DND-41 (cell line): ENCODE measurements around the gene SMG6.

ENCODE experiments used
- ATAC-seq: fragments of 200-7000 bp; cut with Tn5 transposase; 3 replicates; pipeline ENCODE4 v1.9.1; 2021; ENCODE audit warnings: low read depth; ENCODE audit not compliant: insufficient read depth
- DNase-seq: peaks from one replicate; pipeline ENCODE4 v3.0.0-alpha.2; 2020
- H2AFZ ChIP-seq: 2 replicates; pipeline ENCODE4 v1.6.0; 2012; ENCODE audit warnings: low read depth, low read length
- H3K27ac ChIP-seq: 2 replicates; pipeline ENCODE4 v1.5.1; 2012; ENCODE audit warnings: low read length, inconsistent platforms
- H3K27me3 ChIP-seq: fragments of 200-600 bp; sonication (generic); 2 replicates; pipeline ENCODE4 v1.6.0; 2012; ENCODE audit warnings: low read length, mild to moderate bottlenecking, inconsistent platforms; ENCODE audit not compliant: insufficient read depth, poor library complexity
- H3K36me3 ChIP-seq: 2 replicates; pipeline ENCODE4 v1.5.1; 2012; ENCODE audit warnings: low read length, inconsistent platforms; ENCODE audit not compliant: insufficient read depth
- H3K4me1 ChIP-seq: 2 replicates; pipeline ENCODE4 v1.5.1; 2012; ENCODE audit warnings: mild to moderate bottlenecking, low read length; ENCODE audit not compliant: insufficient read depth
- H3K4me2 ChIP-seq: 2 replicates; pipeline ENCODE4 v1.6.0; 2012; ENCODE audit warnings: mild to moderate bottlenecking, moderate library complexity, low read length, inconsistent platforms; ENCODE audit not compliant: insufficient read depth
- H3K4me3 ChIP-seq, 2 experiments: fragments of 200-600 bp in 1 of 2; shearing (Covaris generic) in 1 of 2; 2 replicates each; pipeline ENCODE4 v1.5.1; 2012 to 2016; ENCODE audit warnings: inconsistent platforms in 2 of 2, low read length in 2 of 2, mild to moderate bottlenecking in 2 of 2, low read depth in 1 of 2, moderate library complexity in 1 of 2
- H3K79me2 ChIP-seq: 2 replicates; pipeline ENCODE4 v1.6.0; 2012; ENCODE audit warnings: low read length, inconsistent platforms; ENCODE audit not compliant: insufficient read depth
- H3K9ac ChIP-seq: 2 replicates; pipeline ENCODE4 v1.6.0; 2012; ENCODE audit warnings: low read depth, mild to moderate bottlenecking, inconsistent platforms, low read length, moderate library complexity
- H3K9me3 ChIP-seq: 2 replicates; pipeline ENCODE4 v1.5.1; 2012; ENCODE audit warnings: low read length, moderate library complexity, mild to moderate bottlenecking, inconsistent platforms; ENCODE audit not compliant: insufficient read depth, severe bottlenecking
- H4K20me1 ChIP-seq: 2 replicates; pipeline ENCODE4 v1.6.0; 2012; ENCODE audit warnings: low read length; ENCODE audit not compliant: insufficient read depth
- EZH2 ChIP-seq: IDR thresholded peaks from 3 replicates; pipeline ENCODE4 v1.6.1; 2012; ENCODE audit warnings: borderline replicate concordance, low read depth, mild to moderate bottlenecking, moderate library complexity, low read length, inconsistent platforms; ENCODE audit not compliant: severe bottlenecking
- TF ChIP-seq, protein P1 (sequence below): IDR thresholded peaks from 2 replicates; pipeline ENCODE4 v1.5.1; 2012; ENCODE audit warnings: borderline replicate concordance, low read length, moderate library complexity, mild to moderate bottlenecking; ENCODE audit not compliant: poor library complexity, severe bottlenecking; ENCODE audit errors: extremely low read depth

SMG6 gene

DNA sequence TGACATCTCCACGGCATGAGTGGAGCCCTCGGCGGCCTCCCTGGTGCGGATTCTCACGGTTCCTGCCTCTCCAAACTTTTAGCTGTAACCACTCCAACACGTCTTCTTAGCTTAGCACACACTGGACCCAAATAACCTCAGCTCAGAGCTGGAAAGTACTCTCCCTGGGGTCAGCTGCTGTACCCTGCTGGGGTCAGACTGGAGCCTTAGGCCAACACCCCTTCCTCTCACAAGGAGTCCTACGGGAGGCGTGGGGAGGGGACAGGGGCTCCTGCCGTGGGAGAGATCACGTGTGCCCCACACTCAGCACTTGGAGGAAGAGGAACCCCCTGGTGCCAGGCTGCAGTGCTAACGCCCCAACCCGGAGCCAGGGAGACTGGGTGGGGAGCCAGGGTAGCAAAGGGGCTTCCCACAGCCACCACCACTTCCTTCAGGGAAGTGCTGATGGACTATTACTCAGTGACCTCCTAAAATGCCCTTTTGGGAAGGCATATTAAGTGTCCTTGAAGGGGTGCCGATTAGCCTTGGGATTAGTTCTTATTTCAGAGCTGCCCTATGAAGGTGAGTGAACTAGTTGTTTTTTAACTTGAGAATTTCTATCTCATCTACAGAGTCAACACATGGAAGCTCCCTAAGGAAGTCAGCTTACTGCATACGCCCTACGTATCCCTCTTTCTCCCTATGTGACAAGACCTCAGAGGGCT is 124.6 kb downstream of the SMG6 start:
- Histone ChIP-seq H3K27ac (no peak overlapping the region), H3K9ac (no peak overlapping the region), H2AFZ (no peak overlapping the region), H3K36me3 (peaks cover 70% of the 10 kb centered on the region), H3K9me3 (no peaks in the 10 kb centered on the region), H3K79me2 (no peaks in the 10 kb centered on the region), H3K4me3 (no peak overlapping the region), H3K4me2 (no peak overlapping the region), H3K27me3 (no peaks in the 10 kb centered on the region), H3K4me1 (no peaks in the 10 kb centered on the region), H4K20me1 (peaks cover 2% of the 10 kb centered on the region; the same call in 1 of the 2 replicates)
- TF ChIP-seq, protein P1, sequence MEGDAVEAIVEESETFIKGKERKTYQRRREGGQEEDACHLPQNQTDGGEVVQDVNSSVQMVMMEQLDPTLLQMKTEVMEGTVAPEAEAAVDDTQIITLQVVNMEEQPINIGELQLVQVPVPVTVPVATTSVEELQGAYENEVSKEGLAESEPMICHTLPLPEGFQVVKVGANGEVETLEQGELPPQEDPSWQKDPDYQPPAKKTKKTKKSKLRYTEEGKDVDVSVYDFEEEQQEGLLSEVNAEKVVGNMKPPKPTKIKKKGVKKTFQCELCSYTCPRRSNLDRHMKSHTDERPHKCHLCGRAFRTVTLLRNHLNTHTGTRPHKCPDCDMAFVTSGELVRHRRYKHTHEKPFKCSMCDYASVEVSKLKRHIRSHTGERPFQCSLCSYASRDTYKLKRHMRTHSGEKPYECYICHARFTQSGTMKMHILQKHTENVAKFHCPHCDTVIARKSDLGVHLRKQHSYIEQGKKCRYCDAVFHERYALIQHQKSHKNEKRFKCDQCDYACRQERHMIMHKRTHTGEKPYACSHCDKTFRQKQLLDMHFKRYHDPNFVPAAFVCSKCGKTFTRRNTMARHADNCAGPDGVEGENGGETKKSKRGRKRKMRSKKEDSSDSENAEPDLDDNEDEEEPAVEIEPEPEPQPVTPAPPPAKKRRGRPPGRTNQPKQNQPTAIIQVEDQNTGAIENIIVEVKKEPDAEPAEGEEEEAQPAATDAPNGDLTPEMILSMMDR, result no peak
- no peak for TF ChIP-seq EZH2
- no peak for ATAC-seq
- no peak for DNase-seq

DNA sequence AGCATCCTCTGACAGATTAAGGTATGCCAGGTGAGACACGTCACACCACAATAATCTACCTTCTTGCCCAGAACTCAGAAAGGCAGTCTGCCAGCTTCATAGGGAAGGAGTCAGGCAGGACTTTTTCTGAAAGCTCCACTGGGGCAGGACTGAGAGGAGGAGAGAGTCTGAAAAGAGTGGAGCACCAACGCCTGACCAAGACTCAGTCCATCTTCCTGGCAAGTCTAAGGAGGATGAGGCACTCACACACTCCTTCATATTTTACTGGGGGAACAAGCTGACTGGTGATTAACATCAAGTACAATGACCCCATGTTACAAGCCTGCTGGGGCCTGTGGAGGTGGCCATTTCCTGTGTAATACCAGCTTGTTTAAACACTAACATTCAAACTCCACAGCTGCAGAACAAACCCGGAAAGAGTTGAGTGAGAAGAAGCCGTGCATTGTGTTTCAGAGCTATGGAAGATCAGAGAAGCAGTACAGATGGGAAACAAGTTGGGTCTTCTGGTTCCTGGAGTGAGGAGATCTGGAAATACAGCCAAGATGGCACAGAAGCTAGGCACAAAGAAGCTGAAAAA is 126.3 kb downstream of the SMG6 start:
- Histone ChIP-seq H3K36me3 (peaks cover 69% of the 10 kb centered on the region), H3K79me2 (no peaks in the 10 kb centered on the region), H3K27ac (no peak overlapping the region), H3K4me1 (no peaks in the 10 kb centered on the region), H2AFZ (no peak overlapping the region), H3K9me3 (no peaks in the 10 kb centered on the region), H3K4me2 (no peak overlapping the region), H4K20me1 (peaks cover 2% of the 10 kb centered on the region; the same call in 1 of the 2 replicates), H3K4me3 (no peak overlapping the region), H3K9ac (no peak overlapping the region), H3K27me3 (no peaks in the 10 kb centered on the region)
- no peak for ATAC-seq
- no peak for DNase-seq
- TF ChIP-seq EZH2, result no peak
- TF ChIP-seq, protein P1, result no peak

DNA sequence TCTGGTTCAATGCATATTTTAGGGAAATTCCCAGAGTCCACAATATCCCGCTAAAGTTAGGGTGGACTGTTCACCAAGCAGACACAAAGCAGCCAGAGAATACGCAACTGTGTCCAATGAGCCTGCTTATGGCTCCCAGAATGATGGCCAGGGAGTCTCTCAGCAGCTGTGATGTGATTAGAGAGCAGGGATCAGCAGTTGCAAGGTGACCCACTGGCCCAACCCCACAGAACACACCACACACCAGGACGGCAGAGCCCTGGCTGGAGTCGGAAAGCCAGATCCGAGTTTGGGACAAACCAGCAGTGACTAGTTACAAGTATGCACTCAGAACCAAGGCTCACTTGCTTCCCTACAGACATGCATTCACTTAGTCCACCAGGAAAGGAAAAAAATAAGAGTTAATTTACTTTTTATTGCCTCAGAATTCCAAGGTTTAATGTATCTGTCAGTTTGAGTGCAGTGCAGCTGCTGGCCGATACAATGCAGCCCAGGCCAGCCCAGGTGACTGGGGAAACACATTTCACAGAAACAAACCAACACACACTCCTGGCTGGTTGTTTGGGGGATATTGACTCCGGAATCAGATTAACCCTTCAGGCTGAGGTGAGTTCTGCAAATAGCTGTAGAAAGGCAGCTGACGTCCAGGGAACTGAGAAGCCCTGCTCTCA is 127.0 kb downstream of the SMG6 start:
- DNase-seq, result no peak
- Histone ChIP-seq H3K4me1 (no peaks in the 10 kb centered on the region), H2AFZ (no peak overlapping the region), H3K9ac (no peak overlapping the region), H3K36me3 (peaks cover 69% of the 10 kb centered on the region), H3K79me2 (no peaks in the 10 kb centered on the region), H3K4me2 (no peak overlapping the region), H3K27me3 (no peaks in the 10 kb centered on the region), H3K4me3 (no peak overlapping the region), H3K9me3 (no peaks in the 10 kb centered on the region), H4K20me1 (peaks cover 2% of the 10 kb centered on the region; the same call in 1 of the 2 replicates), H3K27ac (no peak overlapping the region)
- no peak for TF ChIP-seq EZH2
- TF ChIP-seq, protein P1, result no peak
- ATAC-seq, result no peak
